ENCODE measurements around the gene RBM33.
"Not testable (repeated sequence)": the region's sequence is repeated elsewhere in the genome, so short reads cannot be mapped to it uniquely, and the experiment has no call there.

The RBM33 gene

GRCh38 chr7:155814316-155815276 is 170.1 kb downstream of the RBM33 start:
- no peak for DNase-seq

GRCh38 chr7:155815332-155816191 is 171.1 kb downstream of the RBM33 start:
- no peak for DNase-seq

GRCh38 chr7:155816192-155816508 is 171.7 kb downstream of the RBM33 start:
- DNase-seq = no peak

- no peak for DNase-seq
Observed at GRCh38 chr7:155816996-155817395, 172.5 kb downstream of the RBM33 start.

GRCh38 chr7:155817515-155817914 is 173.1 kb downstream of the RBM33 start:
- not testable (repeated sequence) for DNase-seq

GRCh38 chr7:155818154-155818819 is 173.8 kb downstream of the RBM33 start:
- no peak for DNase-seq

- no peak for DNase-seq
Observed at GRCh38 chr7:155818820-155819168, 174.3 kb downstream of the RBM33 start.

- no peak for DNase-seq
Observed at GRCh38 chr7:155819186-155819585, 174.7 kb downstream of the RBM33 start.

GRCh38 chr7:155820246-155820645 is 175.8 kb downstream of the RBM33 start:
- DNase-seq = no peak

GRCh38 chr7:155820788-155821187 is 176.3 kb downstream of the RBM33 start:
- DNase-seq = no peak

- DNase-seq = no peak
Observed at GRCh38 chr7:155821851-155822250, 177.4 kb downstream of the RBM33 start.

- DNase-seq = no peak
Observed at GRCh38 chr7:155824227-155824886, 179.9 kb downstream of the RBM33 start.

- DNase-seq = no peak
Observed at GRCh38 chr7:155825336-155825735, 180.9 kb downstream of the RBM33 start.

GRCh38 chr7:155829796-155830470 is 185.5 kb downstream of the RBM33 start:
- DNase-seq = no peak

Data from HCEC 1CT (cell line).